ENCODE measurements around the gene TAT.
"Not testable (repeated sequence)": the region's sequence is repeated elsewhere in the genome, so short reads cannot be mapped to it uniquely, and the experiment has no call there.

The TAT gene

DNA sequence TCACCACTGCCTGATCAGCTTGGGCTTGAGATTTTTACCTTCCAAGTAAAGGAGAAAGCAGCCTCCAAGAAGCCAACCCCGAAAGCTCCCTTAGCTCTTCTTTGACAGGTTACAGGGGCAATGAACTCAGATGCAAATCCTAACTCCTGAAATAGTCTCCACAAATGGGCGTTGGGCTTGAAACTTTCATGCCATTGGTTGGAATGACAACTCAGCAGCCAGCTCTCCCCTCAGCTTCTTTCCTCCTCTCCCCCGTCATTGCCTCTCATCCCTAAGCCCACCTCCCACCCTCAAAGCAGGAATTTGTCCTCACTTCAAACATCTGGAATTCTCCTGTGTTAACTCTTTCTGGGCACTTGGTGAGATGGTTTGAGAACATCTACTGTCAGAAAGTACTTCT is at the start of gene TAT:
Gene TAT (minus strand): TSS at position 122 of the 400 bp plus-strand sequence. CDS start 677 bp downstream, outside the sequence.
- no peak for DNase-seq (ENCODE audit: low spot score)

GRCh38 chr16:71626018-71626857 is 49.3 kb upstream of the TAT start, which contains the start of gene MARVELD3:
MARVELD3 (plus strand) TSS chr16:71626184; CDS start chr16:71626230, 46 bp downstream.
- no peak for DNase-seq (ENCODE audit: low spot score)

- DNase-seq (ENCODE audit: low spot score): no peak
Measured at GRCh38 chr16:71625113-71625850, 48.4 kb upstream of the TAT start.

GRCh38 chr16:71623597-71623996 is 46.7 kb upstream of the TAT start:
- no peak for DNase-seq (ENCODE audit: low spot score)

DNA sequence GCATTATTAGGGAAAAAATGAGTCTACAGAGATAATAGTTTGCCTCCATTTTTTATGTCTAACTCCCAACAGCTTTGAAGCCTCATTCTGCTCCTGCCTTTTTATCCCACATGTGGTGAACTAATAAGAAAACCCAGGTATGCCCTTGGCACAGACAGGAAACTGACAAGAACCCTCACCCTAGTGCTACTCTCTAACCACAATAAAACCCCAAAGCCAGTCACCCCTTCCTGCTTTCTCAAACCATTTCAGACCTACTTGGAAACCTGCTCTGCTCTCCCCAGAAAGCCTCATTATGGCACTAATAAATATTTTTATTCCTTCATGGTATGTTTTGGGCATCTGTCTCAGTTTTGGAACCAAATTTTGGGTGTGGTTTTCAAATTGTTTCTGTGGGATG is 45.2 kb upstream of the TAT start:
- no peak for DNase-seq (ENCODE audit: low spot score)

DNA sequence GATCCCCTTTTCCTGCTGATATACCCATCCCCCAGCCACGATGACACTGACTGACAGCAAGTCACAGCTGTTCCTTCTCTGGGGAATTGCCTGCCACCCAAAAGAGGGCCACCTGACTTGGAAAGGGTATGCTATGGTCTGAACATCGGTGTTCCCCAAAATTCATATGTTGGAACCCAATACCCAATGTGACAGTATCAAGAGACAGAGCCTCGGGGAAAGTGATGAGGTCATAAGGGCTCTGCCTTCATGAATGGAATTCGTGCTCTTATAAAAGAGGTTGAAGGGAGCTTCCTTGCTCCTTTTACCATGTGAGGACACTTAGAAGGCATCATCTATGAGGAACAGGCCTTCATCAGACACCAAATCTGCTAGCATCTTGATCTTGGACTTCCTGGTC is 41.5 kb upstream of the TAT start:
- DNase-seq (ENCODE audit: low spot score): no peak

GRCh38 chr16:71614956-71615355 is 38.1 kb upstream of the TAT start:
- DNase-seq (ENCODE audit: low spot score): not testable (repeated sequence)

- peak; percentile 52 for DNase-seq (ENCODE audit: low spot score)
Measured at GRCh38 chr16:71610936-71611871, 34.3 kb upstream of the TAT start.

DNA sequence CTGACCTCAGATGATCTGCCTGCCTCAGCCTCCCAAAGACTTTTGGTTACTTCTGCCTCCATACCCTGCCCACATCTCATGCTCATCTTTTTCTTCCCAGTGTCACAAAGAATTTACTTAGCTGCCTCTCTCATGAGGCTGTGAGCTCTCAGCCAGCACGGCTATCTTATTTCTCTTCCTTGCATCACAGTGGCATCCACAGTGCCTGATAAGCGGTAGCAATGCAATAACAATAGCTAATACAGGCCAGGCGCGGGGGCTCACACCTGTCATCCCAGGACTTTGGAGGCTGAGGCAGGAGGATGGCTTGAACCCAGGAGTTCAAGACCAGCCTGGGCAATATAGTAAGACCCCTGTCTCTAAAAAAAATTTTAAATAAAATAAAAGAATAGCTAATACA is 33.6 kb upstream of the TAT start:
- no peak for DNase-seq (ENCODE audit: low spot score)

DNA sequence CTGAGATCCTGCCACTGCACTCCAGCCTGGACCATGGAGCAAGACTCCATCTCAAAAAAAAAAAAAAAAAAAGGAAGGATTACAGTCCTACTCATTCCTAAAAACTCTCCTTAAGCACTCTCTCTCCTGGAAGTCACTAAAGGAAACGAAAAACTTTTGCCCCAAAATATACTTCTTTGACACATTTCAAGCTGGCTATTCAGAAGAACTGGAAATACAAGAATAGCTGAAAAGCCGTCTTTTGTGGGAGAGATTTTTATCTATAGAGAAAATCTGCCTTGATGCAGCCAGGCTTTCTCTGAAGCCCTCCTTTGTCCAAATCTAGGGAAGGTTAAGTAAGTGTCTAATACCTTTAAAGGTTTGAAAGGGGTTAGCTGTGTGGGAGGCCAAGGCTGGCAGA is 32.2 kb upstream of the TAT start:
- DNase-seq (ENCODE audit: low spot score): no peak

DNA sequence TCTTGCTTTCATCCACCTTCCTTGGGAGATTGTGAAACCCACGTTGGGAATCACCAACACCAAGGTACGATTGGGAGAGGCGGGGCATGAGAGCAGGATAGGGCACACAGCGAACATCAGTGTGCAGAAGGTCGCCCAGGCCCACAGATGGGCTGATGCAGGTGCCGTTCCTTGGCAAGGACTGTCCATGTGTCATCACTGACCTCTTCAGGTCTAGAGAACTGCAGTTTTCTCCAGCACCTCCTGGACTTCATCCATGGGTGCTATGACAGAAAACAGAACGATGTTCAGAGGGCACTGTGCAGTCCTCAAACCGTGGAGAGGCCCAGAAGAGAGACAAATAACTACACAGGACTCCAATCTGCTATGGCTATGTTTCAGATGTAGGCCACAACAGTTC is 23.9 kb upstream of the TAT start:
- DNase-seq (ENCODE audit: low spot score): no peak

GRCh38 chr16:71598426-71598825 is 21.5 kb upstream of the TAT start:
- not testable (repeated sequence) for DNase-seq (ENCODE audit: low spot score)

DNA sequence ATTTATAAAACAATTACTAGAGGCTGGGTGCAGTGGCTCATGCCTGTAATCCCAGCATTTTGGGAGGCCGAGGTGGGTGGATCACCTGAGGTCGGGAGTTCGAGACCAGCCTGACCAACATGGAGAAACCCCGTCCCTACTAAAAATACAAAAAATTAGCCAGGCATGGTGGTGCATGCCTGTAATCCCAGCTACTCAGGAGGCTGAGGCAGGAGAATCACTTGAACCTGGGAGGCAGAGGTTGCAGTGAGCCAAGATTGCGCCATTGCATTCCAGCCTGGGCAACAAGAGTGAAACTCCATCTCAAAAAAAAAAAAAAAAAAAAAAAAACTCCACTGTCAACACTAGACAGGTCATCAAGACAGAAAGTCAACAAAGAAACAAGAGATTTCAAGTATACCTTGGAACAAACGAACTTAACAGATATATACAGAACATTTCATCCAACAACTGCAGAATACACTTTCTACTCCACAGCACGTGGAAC is 18.5 kb upstream of the TAT start:
- DNase-seq (ENCODE audit: low spot score): not testable (repeated sequence)

- DNase-seq (ENCODE audit: low spot score): no peak
Measured at GRCh38 chr16:71594000-71594646, 17.2 kb upstream of the TAT start.

GRCh38 chr16:71593048-71593999 is 16.4 kb upstream of the TAT start:
- no peak for DNase-seq (ENCODE audit: low spot score)

DNA sequence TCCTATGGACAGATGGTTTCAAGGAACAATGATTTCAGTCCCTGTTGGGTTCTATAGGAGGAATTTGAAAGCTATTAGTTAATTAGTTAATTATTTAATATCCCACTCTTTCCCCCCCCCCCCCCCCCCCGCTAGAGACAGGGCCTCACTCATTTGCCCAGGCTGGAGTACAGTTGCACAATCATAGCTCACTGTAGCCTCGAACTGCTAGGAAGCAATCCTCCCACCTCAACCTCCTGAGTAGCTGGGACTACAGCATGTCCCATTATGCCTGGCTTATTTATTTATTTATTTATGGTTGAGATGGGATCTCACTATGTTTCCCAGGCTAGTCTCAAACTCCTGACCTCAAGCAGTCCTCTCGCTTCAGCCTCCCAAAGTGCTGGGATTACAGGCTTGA is 15.0 kb upstream of the TAT start:
- no peak for DNase-seq (ENCODE audit: low spot score)

DNA sequence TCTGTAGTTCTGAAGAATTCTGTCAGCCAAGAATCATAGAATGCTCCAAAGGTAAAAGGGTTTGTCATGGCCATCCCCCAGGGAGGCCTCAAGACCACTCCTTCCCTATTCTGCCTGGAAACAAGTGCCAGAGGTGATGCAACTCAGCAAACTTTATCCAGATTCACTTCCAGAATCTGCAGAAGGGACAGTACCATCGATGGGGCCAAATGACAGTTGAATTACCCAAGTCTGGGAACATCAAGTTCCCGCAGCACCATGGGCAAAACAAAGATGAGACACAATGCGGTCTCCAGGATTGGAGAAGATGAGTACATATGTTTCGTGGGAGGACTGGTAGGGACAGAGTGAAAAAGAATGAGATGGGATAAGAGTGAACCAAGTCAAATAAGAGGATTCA is 13.7 kb upstream of the TAT start:
- DNase-seq (ENCODE audit: low spot score): no peak

DNA sequence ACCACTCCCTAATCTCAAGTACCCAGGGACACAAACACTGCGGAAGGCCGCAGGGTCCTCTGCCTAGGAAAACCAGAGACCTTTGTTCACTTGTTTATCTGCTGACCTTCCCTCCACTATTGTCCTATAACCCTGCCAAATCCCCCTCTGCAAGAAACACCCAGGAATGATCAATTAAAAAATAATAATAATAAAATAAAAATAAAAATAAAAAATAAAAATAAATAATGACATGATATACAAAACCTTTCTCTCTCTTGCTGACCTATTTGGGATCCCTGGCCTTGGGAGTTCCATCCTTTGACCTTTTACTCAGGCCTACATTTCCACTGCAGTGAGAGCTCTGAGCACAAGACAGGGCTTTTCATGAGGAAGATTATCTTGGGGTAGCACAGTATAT is 13.2 kb upstream of the TAT start:
- not testable (repeated sequence) for DNase-seq (ENCODE audit: low spot score)

GRCh38 chr16:71589334-71589733 is 12.4 kb upstream of the TAT start:
- DNase-seq (ENCODE audit: low spot score): not testable (repeated sequence)

- DNase-seq (ENCODE audit: low spot score): no peak
Measured at GRCh38 chr16:71585318-71585703, 8.4 kb upstream of the TAT start.
